Fibroblast of skin of left biceps (primary cell): Measurements from ENCODE around the gene N4BP2L1.

Experiments
- DNase-seq, 2 experiments: peaks; one replicate each; pipeline ENCODE4 v3.0.0-alpha.2; 2013; ENCODE audit warnings: low read depth in 2 of 2

The N4BP2L1 gene

DNA sequence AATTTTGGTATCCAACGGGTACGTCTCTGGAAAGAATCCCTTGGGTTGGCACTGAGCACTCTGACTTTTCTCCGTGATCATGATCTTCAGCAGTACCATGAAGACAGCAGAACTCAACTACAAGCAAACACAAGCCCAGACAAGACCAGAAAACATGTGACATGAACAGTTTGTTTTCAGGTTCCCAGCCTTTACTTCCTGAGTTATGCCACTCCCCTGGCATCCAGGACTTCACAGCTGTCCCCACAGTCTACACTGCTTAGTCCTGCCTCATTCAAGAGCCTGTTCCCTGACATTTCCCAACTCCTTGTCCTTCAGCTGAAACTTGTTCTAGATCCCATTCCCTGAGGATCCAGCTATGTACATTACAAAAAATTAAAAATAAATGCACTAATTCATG lies 4.9 kb upstream of the N4BP2L1 start:
- DNase-seq = no peak

- DNase-seq = no peak
Observed at GRCh38 chr13:32431361-32431760, 3.4 kb upstream of the N4BP2L1 start.

GRCh38 chr13:32430018-32430747 lies 2.3 kb upstream of the N4BP2L1 start:
- DNase-seq = no peak

GRCh38 chr13:32429433-32429909 lies 1.5 kb upstream of the N4BP2L1 start:
- DNase-seq = no peak

DNA sequence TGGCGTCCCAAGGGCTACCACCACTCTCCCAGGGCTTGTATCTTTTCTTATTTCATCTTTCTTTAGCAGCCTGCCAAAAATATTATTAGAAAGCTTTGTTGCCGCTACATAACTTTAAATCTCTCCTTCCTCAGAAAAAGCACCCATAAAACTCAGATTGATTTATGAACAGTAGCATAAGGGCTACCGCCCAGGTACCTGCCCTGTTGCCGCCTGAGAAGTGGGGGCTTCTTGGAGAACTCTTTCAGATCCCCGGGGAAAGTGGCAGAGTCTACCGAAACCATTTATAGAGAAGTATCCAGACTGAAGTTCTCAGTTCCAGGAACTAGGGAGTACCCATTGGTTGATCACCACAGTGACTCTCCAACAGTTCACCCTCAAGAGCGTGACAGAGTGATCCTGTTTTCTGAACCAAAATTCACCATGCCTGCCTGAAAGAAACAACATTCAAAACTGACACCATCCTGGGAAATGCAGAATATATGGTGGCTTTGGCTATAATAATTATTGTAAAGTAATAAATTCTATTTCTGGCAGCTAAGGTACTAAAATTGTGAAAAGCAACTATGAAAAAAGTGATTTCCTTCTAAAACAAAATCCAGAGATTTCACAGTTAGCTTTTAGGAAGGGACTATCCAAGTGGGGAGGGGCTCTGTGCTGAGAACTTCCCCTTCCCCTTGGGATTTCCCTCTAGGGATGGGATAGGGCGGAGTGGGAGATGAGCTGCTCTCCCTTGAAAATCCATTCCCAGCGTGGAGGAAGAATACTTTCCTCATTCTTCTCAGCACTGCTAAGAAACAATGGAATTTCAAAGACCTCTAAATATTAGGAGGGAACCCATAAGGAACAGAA lies 877 bp upstream of the N4BP2L1 start:
- no peak for DNase-seq

- DNase-seq = no peak
Observed at GRCh38 chr13:32426990-32427851, 709 bp downstream of the N4BP2L1 start.

- DNase-seq = no peak
Observed at GRCh38 chr13:32426191-32426989, 1.5 kb downstream of the N4BP2L1 start.

DNA sequence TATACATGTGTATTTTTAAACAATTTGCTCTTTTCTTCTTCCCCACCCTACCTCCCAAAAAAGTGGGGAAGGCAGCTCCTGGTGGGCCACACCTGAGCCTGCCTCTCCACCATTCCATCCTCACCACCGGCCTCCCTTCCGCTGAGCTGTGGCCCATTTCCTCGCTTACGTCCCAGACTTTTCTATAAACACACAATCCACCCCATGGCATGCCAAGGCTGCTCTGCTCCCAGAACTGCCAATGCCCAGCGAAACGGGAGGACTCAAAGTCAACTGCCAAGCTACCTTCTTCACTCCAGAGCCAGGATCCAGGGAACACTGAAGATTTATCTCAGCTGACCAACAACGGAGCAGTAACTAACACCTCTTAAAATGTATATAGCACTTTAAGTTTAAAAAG lies 2.8 kb downstream of the N4BP2L1 start:
- no peak for DNase-seq

DNA sequence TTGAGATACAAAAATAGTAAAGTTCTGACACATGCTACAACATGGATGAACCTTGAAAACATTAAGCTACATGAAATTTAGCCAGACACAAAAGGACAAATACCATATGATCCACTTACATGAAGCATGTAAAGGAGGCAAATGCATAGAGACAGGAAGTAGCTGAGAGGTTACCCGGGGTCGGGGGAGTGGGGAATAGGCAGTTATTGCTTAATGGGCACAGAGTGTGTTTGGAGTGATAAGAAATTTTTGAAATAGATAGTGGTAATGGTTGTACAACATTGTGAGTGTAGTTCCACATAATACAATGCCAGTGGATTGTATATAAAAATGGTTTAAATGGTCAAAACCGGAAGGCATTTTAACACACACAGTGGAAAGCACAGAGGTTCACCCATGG lies 4.3 kb downstream of the N4BP2L1 start:
- DNase-seq = no peak

DNA sequence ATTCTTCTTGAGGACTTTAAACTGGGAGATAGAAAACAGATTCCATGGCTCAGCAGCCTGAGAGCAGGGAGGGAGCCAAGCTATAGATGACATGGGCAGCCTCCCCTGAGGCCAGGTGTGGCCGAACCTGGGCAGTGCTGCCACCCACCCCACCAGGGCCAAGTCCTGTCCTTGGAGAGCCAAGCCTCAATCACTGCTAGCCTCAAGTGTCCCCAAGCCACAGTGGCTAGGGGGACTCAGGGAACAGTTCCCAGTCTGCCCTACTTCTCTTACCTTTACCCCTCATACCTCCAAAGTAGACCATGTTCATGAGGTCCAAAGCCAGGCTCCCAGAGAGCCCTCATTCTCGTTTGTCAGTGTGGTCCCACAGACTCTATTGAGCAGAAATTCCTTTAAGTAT lies 8.1 kb downstream of the N4BP2L1 start:
- DNase-seq = no peak

DNA sequence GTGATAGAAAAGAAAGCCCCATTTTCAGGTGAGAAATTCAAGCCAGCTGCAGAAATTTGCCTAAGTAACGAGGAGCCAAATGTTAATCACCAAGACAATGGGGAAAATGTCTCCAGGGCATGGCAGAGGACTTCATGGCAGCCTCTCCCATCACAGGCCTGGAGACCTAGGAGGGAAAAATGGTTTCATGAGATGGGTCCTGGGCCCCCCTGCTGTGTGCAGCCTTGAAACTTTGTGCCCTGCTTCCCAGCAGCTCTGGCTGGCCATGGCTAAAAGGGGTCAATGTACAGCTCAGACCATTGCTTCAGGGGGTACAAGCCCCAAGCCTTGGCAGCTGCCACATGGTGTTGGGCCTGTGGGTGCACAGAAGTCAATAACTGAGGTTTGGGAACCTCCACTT lies 9.9 kb downstream of the N4BP2L1 start:
- no peak for DNase-seq

- DNase-seq = no peak
Observed at GRCh38 chr13:32415019-32415418, 12.9 kb downstream of the N4BP2L1 start.

DNA sequence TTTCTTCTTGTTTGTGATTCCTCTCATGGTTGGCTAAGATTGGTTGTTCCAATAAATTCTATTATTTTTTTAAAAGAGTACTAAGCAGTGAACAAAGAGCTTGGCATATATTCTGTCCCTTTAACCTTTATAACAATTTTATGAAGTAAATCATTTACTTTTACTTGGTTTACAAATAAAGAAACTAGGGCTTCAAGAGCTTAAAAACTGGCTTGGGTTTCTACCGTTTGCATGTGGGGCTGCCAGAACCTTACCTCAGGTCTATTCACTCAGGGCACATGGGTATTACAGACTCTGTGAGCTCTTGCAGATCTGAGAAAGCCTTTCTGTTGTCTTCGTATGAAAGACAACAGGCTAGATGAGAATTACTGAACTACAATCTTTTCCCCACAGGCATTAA lies 13.3 kb downstream of the N4BP2L1 start:
- no peak for DNase-seq

DNA sequence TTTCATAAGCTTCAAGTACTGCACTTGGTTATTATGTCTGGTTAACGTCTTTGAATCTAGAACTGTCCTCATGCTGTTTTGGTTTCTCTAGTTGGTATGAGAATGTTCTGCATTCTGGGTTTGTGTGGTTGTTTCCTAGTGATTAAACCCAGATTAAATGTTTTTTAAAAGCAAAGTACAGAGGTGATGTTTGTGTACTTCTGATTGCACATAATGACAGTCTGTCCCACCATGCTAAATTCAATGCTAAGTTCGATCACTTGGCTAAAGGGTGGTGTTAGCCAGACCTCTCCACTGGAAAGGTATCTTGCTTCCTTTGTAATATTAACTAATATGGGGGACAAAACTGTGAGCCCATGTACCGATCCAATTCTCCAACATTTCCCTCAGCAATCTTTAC lies 14.6 kb downstream of the N4BP2L1 start:
- DNase-seq = no peak

DNA sequence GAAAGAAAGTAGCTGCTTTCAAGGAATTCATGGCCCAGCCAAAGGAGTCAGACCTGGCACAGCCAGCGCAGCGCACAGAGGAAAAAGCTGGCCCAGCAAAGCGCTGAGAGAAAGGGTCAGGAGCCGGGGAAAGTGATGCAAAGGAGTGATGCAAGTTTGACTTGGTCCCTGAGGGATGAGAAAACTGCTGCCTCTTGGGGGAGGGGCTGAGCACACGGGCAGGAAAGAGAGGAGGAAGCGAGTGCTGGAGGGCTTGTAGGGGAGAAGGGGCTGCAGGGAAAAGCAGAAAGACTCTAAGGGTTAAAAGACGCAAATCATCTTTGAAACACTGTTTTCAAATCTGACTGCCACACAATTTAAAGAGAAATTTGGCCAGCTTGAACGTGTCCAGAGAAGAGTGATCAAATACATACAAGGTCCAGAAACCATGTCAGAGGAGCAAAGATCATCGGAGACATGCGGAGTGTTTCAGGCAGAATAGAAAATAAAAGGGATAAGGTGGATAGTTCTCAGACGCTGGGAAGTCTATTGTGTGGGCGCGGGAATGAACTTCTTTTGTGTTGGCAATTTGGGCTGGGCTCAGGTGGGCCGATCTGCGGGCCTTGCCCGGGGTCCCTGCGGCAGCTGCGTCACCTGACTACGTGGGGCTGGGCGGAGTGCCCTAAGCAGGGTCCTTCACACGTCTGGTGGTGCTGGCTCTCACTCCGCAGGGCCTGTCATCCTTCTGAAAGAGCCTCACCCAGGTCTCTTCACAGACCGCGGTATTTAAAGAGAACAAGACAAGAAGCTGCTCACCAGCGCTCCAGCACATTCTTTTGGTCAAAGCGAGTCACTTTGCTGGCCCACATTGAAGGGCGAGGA lies 18.1 kb downstream of the N4BP2L1 start:
- DNase-seq = peak; percentile 46 to 54

- DNase-seq = no peak
Observed at GRCh38 chr13:32409001-32409313, 19.0 kb downstream of the N4BP2L1 start.

DNA sequence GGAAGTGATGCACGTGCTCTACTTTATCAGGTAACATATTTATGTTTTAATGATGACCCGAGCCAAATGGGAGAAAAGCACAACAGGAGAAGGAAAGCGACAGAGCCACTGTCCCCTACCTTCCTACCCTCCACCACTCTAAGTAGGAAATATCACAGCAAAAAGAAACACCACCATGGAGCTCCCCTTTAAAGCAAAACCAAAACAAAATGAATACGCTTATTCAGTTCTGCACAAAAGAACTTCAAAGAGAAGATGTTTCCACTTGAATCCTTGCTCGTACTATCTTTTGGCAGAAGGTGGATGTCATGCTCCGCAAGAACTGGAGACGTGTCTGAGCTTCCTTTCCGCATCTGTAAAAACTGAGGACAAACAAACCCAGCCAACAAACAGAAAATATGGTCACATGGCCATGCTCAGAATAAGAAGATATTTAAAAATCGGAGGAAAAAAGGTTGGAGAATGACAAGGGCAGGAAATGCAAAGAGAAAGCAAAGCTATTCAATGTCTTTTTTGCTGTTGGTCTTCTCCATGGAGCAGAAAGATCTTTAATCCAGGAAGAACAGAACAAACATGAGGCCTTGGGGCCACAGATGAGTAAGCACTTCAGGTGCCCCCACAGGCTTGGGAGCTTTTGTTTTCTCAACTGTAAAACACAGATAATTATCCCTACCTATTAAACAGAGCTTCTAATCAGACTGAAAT lies 19.5 kb downstream of the N4BP2L1 start:
- DNase-seq = no peak

GRCh38 chr13:32407854-32408253 lies 20.1 kb downstream of the N4BP2L1 start:
- DNase-seq = no peak

- DNase-seq = no peak
Observed at GRCh38 chr13:32403108-32403507, 24.8 kb downstream of the N4BP2L1 start.

DNA sequence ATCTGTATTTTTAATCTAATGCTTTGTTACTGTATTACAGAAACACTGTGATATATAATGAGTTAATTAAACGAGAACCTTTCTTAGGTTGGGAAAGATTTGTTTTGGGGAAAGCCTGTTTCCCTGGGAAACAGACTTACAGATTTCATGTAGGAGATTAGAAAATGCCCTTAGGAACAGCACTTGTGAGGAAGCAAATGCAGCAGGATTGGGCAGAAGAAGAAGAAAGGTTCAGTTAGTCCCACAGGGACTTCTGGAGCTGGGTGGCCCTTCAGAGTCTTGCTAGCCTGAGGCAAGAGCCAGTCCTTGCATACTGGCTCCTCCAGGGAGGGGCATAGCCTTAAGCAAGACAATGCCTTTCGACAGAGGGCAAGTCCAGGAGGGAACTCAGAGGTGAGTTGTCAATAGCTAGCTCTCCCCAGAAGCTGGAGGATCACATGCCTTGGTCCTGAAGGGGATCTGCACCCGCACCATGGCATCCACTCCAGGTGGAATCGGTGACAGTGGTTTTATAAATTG lies 36.8 kb downstream of the N4BP2L1 start:
- no peak for DNase-seq
